Measurements from ENCODE around the gene ASB5. TPM values are rescaled to one million over a fixed set of nuclear protein-coding genes. Genes with fewer than 3 reads are reported as not detected.

ASB5 gene
- total RNA-seq, 4 donors from 2014 or later = not detected

GRCh38 chr4:176271749-176272148 is 2.7 kb upstream of the ASB5 start:
- Histone ChIP-seq H3K27ac (no peak overlapping the region), H3K4me1 (peaks cover 4% of the 10 kb centered on the region), H3K4me3 (no peak overlapping the region), H3K27me3 (no peaks in the 10 kb centered on the region), H3K36me3 (no peaks in the 10 kb centered on the region), H3K9me3 (no peaks in the 10 kb centered on the region)
- no peak for DNase-seq (ENCODE audit: low spot score in 2 of 2)
- WGBS = 77% methylated on average over 3 of the region's 3 CpGs
- no peak for TF ChIP-seq CTCF (IDR thresholded peaks at IDR 0.05)
- no peak for TF ChIP-seq POLR2A (IDR thresholded peaks at IDR 0.05)
- no peak for TF ChIP-seq POLR2AphosphoS5 (IDR thresholded peaks at IDR 0.05)
- no peak for TF ChIP-seq EP300 (IDR thresholded peaks at IDR 0.05)

GRCh38 chr4:176270669-176271068 is 1.6 kb upstream of the ASB5 start:
- Histone ChIP-seq H3K9me3 (no peaks in the 10 kb centered on the region), H3K27ac (no peak overlapping the region), H3K27me3 (no peaks in the 10 kb centered on the region), H3K4me1 (peaks cover 4% of the 10 kb centered on the region), H3K4me3 (no peak overlapping the region), H3K36me3 (no peaks in the 10 kb centered on the region)
- no peak for DNase-seq (ENCODE audit: low spot score in 2 of 2)
- TF ChIP-seq POLR2A (IDR thresholded peaks at IDR 0.05) (no peak), EP300 (IDR thresholded peaks at IDR 0.05) (no peak), POLR2AphosphoS5 (IDR thresholded peaks at IDR 0.05) (no peak), CTCF (IDR thresholded peaks at IDR 0.05) (no peak)
- 54% methylated on average over 5 of the region's 5 CpGs for WGBS

GRCh38 chr4:176266026-176266425 is 3.0 kb downstream of the ASB5 start:
- TF ChIP-seq EP300 (IDR thresholded peaks at IDR 0.05) (no peak), POLR2AphosphoS5 (IDR thresholded peaks at IDR 0.05) (no peak), CTCF (IDR thresholded peaks at IDR 0.05) (no peak), POLR2A (IDR thresholded peaks at IDR 0.05) (no peak)
- Histone ChIP-seq H3K4me1 (no peaks in the 10 kb centered on the region), H3K36me3 (no peaks in the 10 kb centered on the region), H3K4me3 (no peak overlapping the region), H3K27ac (no peak overlapping the region), H3K27me3 (no peaks in the 10 kb centered on the region), H3K9me3 (no peaks in the 10 kb centered on the region)
- 88% methylated on average over 2 of the region's 2 CpGs for whole genome bisulfite sequencing
- no peak for DNase-seq (ENCODE audit: low spot score in 2 of 2)

- H3K36me3 ChIP-seq = no peaks in the 10 kb centered on the region
- H3K4me1 ChIP-seq = no peaks in the 10 kb centered on the region
- no peaks in the 10 kb centered on the region for H3K9me3 ChIP-seq
- H3K27me3 ChIP-seq = no peaks in the 10 kb centered on the region
- no peak overlapping the region for H3K27ac ChIP-seq
- H3K4me3 ChIP-seq = no peak overlapping the region
- TF ChIP-seq EP300 (IDR thresholded peaks at IDR 0.05) (no peak), POLR2AphosphoS5 (IDR thresholded peaks at IDR 0.05) (no peak), CTCF (IDR thresholded peaks at IDR 0.05) (no peak), POLR2A (IDR thresholded peaks at IDR 0.05) (no peak)
- DNase-seq (ENCODE audit: low spot score in 2 of 2) = no peak
Observed at GRCh38 chr4:176262243-176262642, 6.8 kb downstream of the ASB5 start.

GRCh38 chr4:176261481-176261880 is 7.5 kb downstream of the ASB5 start:
- Histone ChIP-seq H3K27me3 (no peaks in the 10 kb centered on the region), H3K27ac (no peak overlapping the region)

More at GRCh38 chr4:176261481-176261880, 7.5 kb downstream of the ASB5 start:
- no peaks in the 10 kb centered on the region for H3K9me3 ChIP-seq
- DNase-seq (ENCODE audit: low spot score in 2 of 2) = no peak
- no peaks in the 10 kb centered on the region for H3K36me3 ChIP-seq
- no peaks in the 10 kb centered on the region for H3K4me1 ChIP-seq
- 66% methylated on average over 3 of the region's 3 CpGs for WGBS
- TF ChIP-seq CTCF (IDR thresholded peaks at IDR 0.05) (no peak), EP300 (IDR thresholded peaks at IDR 0.05) (no peak), POLR2AphosphoS5 (IDR thresholded peaks at IDR 0.05) (no peak), POLR2A (IDR thresholded peaks at IDR 0.05) (no peak)
- no peak overlapping the region for H3K4me3 ChIP-seq
